GM19468 (cell line): ENCODE results near the gene NFE2L3.
"Not testable (repeated sequence)": the region's sequence is repeated elsewhere in the genome, so short reads cannot be mapped to it uniquely, and the experiment has no call there.

ENCODE experiments used
- ATAC-seq: cut with Tn5 transposase; IDR thresholded peaks from one replicate; pipeline ENCODE4 v1.9.1; 2021; ENCODE audit warnings: mild to moderate bottlenecking, moderate library complexity, moderate number of reproducible peaks; ENCODE audit not compliant: unreplicated experiment; ENCODE audit errors: extremely low read depth

NFE2L3 gene

DNA sequence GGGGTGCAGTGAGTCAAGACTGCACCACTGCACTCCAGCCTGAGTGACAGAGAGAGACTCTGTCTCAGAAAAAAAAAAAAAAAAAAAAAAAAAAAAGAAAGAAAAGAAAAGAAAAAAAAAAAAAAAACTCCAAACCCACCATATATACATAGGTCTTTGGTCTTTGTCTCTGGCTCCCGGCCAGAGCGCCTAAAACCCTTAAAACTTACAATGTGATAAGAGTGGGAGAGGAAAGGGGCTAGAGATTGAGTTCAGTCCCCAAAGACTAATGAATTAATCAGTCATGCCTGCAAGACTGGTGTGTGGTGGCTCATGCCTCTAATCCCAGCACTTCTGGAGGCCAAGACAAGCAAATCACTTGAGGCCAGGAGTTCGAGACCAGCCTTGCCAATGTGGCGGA is 6.8 kb upstream of the NFE2L3 start:
- no peak for ATAC-seq

GRCh38 chr7:26147030-26147429 is 5.0 kb upstream of the NFE2L3 start:
- no peak for ATAC-seq

GRCh38 chr7:26147646-26148306 is 4.2 kb upstream of the NFE2L3 start:
- ATAC-seq, result not testable (repeated sequence)

DNA sequence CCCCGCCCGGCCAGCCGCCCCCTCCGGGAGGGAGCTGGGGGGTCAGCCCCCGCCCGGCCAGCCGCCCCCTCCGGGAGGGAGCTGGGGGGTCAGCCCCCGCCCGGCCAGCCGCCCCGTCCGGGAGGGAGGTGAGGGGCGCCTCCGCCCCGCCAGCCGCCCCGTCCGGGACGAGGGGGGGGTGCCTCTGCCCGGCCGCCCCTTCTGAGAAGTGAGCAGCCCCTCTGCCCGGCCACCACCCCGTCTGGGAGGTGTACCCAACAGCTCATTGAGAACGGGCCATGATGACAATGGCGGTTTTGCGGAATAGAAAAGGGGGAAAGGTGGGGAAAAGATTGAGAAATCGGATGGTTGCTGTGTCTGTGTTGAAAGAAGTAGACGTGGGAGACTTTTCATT is 3.7 kb upstream of the NFE2L3 start:
- ATAC-seq, result not testable (repeated sequence)

- no peak for ATAC-seq
Measured at GRCh38 chr7:26149391-26149977, 2.5 kb upstream of the NFE2L3 start.

GRCh38 chr7:26151096-26151495 is 902 bp upstream of the NFE2L3 start:
- no peak for ATAC-seq

DNA sequence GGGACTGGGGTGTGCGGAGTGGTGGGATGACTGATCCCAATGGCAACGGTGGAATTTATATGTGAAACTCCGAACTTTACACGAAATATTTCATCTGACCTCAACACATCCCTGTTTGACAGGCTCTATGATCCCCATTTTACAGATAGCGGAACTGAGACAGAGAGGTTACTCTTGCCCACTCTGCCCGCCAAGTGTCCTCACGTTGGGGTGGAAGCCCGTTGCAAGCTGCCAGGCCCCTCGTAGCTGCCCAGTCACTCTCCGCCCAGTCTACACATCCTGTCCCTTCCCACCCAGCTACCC is 397 bp upstream of the NFE2L3 start:
- no peak for ATAC-seq

- not testable (repeated sequence) for ATAC-seq
Measured at GRCh38 chr7:26152782-26153240, 813 bp downstream of the NFE2L3 start.

DNA sequence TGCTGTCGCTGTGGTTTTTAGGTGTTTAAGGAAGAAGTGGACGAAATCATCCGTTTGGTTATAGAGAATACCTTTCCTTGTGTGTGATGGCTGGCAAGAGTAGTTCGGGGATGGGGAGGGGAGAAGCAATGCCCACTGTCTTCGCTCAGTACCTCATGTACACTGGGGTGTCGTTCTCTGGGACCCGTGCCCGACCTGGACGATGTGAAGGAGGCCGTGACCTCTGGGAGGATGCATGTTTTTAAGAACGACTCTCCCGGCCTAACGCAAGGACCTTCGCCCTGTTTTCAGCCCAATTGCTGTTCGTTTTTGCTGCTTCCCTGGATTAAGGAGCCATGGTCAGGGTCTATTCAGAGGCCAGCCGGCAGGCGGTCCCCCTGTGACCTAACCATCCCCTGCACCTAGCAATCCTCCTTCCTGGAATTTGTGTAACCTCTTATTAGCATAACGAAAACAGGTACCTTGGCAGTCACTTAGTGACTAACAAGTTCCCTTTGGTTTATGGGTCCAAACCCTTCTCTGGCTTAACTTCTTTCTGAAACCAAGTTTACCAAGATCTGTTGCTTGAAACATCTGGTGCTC is 1.3 kb downstream of the NFE2L3 start:
- no peak for ATAC-seq

DNA sequence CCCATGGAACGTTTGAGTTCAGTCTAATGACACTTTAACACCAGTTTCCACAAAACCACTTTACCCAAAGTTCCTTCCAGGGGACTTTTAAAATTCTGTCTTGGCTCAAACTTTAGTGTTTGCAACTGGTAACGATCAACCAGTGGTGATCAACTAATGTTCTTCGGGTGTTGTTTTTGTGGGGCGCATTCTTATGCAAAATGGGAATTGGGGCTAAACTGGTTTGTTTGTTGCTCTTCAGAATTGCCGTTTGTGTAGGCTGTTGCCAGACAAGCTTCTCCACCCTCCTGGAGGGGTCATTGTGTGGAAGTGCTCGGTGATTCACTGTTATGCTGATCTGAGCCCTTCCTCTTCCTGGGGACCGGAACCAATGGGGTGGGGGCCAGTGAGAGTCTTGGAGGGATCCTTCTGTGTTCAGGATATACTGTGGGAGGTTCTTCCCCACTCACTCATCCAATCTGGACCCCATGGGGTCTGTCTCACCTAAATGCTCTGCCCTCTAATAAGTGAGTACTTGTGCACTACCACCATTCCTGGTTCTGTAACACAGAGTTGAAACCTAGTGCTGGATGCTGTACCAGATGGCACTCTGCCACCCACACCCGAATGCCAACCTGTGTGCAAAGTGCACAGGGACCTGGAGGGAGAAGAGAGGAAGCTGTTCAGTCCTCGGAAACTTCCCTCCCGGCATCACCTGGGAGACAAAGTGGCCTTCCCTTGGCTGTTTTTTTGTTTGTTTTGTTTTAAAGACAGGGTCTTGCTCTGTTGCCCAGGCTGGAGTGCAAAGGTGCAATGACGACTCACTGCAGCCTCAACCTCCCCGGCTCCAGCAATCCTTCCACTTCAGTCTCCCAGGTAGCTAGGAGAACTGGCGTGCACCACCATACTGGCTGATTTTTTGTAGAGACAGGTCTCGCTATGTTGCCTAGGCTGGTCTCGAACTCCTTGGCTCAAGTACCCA is 2.1 kb downstream of the NFE2L3 start:
- ATAC-seq, result no peak

DNA sequence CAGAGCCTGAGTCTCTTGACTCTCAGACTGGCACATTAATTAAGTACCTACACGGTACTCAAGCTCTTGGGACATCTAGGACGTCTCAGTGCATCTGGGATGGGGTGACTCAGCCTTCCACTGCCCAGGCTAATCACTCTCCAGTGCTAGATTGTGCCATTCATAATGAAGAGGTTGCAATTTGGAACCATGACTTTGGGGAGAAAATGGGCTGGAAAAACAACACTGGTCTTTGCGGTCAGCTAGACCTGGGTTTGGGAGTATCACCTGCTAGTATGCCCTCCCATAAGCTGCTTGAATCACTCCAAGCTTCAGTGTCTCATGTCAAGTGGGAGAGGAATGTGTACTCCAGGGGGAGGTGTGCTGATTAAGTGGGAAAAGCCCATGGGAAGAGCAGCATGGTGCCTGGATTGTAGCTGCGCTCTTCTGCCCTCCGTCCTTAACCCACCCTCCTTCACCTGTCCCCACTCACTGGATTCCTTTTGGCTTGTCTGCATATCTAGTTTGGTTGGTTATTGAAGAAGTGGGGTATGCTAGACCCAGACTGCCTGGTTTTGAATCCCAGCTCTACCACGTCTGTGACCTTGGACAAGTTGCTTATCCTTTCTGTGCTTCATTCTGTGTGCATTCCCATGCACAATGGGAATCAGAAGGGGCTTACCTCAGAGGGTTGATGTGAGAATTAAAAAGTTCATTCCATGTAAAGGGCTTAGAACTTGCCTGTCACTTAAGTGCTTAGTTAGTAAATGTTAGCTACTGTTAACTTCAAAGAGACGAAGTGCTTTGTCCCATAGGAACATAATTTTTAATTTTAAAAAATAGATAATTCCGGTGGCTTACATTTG is 3.8 kb downstream of the NFE2L3 start:
- ATAC-seq, result no peak

DNA sequence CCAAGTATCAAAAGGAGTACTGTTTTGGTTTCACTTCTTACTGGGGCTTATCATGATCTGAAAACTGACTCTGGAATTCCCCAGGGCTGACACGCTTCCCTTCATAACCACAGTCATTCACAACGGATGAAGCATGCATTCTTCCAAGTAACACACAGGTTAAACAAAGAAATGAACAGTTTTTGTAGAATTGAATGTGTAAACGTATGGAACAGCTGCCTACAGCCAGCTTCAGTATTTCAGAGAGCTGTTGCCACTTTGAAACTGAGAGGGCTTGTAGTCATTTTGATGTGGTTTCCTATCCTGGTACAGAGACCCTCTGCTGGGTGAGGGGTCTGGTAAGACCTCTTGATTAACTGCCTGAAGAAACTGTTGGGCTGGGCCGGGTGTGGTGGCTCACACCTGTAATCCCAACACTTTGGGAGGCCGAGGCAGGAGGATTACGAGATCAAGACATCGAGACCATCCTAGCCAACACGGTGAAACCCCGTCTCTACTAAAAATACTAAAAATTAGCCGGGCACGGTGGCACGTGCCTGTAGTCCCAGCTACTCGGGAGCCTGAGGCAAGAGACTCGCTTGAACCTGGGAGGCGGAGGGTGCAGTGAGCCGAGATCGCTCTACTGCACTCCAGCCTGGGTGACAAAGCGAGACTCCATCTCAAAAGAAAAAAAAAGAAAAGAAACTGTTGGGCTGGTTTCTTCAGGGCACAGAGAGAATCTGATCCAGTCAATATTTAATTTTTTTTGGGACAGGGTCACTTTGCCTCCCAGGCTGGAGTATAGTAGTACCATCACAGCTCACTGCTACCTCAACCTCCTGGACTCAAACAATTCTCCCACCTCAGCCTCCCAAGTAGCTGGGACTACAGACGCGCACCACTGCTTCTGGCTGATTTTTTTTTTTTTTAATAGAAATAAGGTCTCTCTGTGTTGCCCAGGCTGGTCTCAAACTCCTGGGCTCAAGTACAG is 4.7 kb downstream of the NFE2L3 start:
- no peak for ATAC-seq

- ATAC-seq, result no peak
Measured at GRCh38 chr7:26157520-26158105, 5.6 kb downstream of the NFE2L3 start.

GRCh38 chr7:26159243-26159642 is 7.2 kb downstream of the NFE2L3 start:
- ATAC-seq, result no peak

- ATAC-seq, result no peak
Measured at GRCh38 chr7:26160896-26161295, 8.9 kb downstream of the NFE2L3 start.

GRCh38 chr7:26162431-26162830 is 10.4 kb downstream of the NFE2L3 start:
- ATAC-seq, result no peak

- not testable (repeated sequence) for ATAC-seq
Measured at GRCh38 chr7:26163804-26164203, 11.8 kb downstream of the NFE2L3 start.

DNA sequence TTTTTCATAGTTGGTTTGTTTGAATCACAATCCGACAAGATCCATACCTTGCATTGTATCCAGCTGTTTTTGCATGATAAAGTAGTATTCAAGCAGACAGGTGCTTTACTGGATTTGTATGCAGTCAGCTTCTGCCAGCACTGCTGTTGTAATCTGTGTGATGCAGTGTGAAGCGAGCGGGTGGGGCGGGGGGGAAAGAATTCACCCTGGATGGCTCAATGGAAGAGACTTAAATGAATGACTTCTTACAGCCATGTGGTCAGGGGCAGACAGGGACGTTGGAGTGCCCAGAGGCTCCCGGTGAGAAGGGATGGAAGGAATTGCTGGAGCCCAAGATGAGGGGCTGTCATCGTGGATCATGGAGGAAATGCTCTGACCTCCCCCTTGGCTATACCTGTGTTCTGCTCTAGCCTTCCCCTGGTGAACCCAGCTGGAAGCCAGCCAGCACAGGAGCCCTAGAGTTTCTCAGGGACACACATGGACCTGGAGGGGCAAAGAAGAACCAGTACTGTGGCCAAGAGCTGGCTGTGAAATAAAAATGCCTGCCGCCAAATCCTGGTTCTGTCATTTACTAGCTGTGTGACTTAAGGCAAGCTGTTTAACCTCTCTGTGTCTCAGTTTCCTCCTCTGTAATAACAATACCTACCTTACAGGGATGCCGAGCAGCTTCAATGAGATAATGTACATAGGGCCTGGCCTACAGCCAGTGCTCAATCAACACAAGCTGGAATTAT is 14.1 kb downstream of the NFE2L3 start:
- no peak for ATAC-seq
